OCI-LY3 (cell line): Measurements from ENCODE around the gene PPWD1.
"Not testable (repeated sequence)": the region's sequence is repeated elsewhere in the genome, so short reads cannot be mapped to it uniquely, and the experiment has no call there.

Experiments used
- CTCF ChIP-seq: fragments of 200-600, 300-600 bp; sonication (generic); IDR thresholded peaks from 2 replicates; pipeline ENCODE4 v1.5.1; 2014; ENCODE audit warnings: antibody characterized with exemption, low read length, low read depth
- EZH2phosphoT487 ChIP-seq: fragments of 200-600 bp; shearing (Covaris generic); IDR thresholded peaks from 2 replicates; pipeline ENCODE4 v1.6.1; 2018; ENCODE audit warnings: antibody characterized with exemption, mixed run types, low read depth

GRCh38 chr5:65601761-65602160, 38.7 kb downstream of the PPWD1 start:
- not testable (repeated sequence) for TF ChIP-seq CTCF, EZH2phosphoT487
